ENCODE results near the gene POR.

The POR gene

GRCh38 chr7:75916685-75917634, 2.0 kb downstream of the POR start:
- DNase-seq, result no peak

- DNase-seq, result peak; percentile 28
Measured at GRCh38 chr7:75920431-75921161, 5.6 kb downstream of the POR start.

- no peak for DNase-seq
Measured at GRCh38 chr7:75921479-75921878, 6.5 kb downstream of the POR start.

GRCh38 chr7:75922966-75923603, 8.1 kb downstream of the POR start:
- no peak for DNase-seq

- DNase-seq, result no peak
Measured at GRCh38 chr7:75924256-75924655, 9.3 kb downstream of the POR start.

DNA sequence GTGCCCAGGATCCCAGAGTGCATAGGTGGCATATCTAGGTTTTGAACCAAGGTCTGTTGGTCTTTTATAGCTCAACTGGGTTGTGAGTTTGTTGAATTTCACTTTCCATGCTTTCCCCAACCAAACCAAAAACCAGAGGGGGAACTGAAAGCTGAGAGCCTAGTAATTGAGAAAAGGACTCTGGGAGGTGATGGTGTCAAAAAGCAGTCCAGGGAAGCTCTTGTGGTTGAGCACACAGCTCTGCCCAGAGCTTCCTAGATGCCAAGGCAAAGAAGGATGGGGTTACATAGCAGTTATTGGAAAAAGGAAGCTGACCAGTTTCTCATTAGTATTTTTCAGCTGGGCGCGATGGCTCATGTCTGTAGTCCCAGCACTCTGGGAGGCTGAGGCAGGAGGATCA, 9.9 kb downstream of the POR start:
- DNase-seq, result no peak

DNA sequence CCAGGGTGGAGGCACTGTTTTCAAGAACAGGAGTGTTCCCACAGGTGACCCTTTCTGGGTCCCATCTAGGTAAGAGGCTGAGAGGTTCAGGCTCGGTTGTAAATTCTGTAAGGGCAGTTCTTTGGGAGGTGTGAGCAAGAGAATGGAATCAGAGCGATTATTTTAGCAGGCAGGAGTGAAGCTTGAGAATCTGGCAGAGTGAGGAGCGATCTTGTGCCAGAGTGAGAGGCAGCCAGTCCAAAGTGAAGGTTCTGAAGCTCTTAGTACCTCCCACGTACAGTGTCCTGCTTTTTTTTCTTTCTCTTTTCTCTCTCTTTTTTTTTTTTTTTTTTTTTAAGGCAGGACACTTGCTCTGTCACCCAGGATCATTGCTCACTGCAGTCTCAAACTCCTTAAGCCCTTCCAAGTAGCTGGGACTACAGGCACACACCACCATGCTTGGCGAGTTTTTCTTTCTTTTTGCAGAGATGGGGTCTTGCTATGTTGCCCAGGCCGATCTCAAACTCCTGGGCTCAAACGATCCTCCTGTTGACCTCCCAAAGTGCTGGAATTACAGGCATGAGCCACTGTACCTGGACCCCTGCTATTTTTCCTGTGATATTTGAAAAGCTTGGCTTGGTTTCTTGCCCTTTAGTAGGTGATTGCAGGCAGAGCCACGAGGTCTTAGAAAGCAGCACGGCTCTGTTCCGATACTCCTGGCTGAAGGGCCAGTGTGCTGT, 10.9 kb downstream of the POR start:
- DNase-seq, result no peak

GRCh38 chr7:75928568-75928914, 13.6 kb downstream of the POR start:
- peak; percentile 7 for DNase-seq

GRCh38 chr7:75931680-75932079, 16.7 kb downstream of the POR start:
- DNase-seq, result no peak

DNA sequence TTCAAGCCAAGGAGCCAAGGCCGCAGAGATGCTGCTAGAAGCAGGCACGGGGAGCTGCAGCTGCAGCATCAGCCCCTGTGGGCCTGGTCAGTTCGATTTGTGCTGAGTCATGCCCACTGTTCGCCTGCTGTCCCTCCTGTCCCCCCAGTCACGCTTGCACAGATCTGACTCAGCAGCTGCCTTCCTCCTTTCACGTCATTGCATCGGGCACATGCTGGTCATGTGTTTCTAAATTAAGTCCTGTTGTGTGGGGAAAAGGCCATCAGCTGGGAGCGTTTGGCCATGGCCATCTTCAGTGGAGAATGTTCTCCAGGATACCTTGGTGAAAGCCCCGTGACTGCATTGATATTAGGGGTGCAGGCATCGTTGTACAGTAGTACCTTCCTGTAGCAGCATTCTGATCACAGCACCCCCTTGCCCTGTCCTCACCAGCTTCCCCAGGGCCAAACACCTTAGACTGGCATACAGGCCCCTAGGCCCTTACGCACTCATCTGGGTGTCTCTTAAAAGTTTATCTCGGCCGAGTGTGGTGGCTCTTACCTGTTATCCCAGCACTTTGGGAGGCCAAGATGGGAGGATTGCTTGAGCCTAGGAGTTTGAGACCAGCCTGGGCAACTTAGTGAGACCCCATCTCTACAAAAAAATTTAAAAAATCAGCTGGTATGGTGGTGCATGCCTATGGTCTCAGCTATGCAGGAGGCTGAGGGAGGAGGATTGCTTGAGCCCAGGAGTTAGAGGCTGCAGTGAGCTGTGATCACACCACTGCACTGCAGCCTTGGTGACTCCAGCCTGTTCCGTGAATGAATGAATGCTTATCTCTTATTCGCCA, 23.2 kb downstream of the POR start:
- DNase-seq, result no peak

- DNase-seq, result no peak
Measured at GRCh38 chr7:75938921-75939320, 24.0 kb downstream of the POR start.

DNA sequence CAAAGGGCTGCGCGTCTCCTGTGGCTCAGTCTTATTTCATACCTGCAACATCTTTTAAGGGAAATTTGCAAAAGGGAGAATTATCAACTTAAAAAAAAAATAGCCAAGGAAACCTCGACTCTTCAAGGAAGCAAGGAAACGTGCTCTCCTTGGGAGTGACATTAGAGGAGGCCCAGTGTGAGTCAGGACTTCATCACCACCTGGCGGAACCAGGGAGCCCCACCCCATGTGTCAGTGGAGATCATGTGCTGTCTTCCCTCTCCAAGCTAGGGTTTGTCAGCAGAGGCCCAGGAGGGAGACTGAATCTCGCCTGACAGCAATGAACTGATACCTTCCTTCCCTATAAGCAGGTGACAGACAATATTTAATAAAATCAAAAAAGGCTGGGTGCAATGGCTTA, 28.9 kb downstream of the POR start:
- DNase-seq, result no peak

- no peak for DNase-seq
Measured at GRCh38 chr7:75944507-75944906, 29.6 kb downstream of the POR start.

GRCh38 chr7:75945297-75946168, 30.6 kb downstream of the POR start:
- no peak for DNase-seq

DNA sequence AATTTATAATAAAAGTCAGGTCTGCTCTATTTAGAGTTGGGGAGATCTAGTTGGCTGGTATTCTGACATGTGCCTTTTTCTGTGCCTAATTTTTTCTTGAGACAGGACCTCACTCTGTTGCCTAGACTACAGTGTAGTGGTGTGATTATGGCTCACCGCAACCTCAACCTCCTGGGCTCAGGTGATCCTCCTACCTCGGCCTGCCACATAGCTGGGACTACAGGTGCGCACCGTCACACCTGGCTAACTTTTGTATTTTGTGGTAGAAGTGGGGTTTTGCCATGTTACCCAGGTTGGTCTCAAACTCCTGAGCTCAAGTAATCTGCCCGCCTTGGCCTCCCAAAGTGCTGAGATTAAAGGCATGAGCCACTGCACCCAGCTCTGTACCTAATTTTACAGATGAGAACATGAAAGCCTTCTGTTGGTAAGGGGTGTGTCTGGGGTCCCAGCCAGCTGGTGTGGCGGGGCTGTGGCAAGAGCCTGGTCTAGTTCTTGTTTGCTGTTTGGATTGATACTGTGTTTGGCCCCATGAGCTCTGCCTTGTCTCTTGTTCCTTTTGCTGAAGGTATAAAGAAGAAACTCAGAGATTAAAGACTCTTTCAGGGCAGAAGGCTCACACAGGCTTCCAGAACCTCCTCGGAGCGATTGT, 31.4 kb downstream of the POR start:
- no peak for DNase-seq

DNA sequence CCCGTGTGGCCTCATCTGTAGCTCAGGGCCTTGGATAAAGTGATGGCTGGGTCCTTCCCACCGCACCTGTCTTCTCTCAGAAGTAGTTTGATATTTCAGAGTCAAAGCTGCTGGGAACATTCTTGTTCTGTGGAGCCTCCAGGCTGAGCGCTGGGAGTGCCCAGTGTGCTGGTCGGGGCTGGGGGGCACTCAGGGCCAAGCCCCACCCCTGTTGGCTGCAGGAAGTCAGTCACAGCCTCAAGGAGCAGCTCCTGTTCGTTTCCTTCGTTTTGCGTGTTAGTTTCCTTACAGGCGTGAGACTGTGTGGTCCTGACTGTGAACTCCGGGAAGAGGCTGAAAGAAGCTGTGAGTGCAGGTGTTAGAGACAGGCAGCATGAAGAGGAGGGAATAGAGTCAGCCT, 33.2 kb downstream of the POR start:
- no peak for DNase-seq

GRCh38 chr7:75950111-75950681, 35.2 kb downstream of the POR start:
- DNase-seq, result no peak

GRCh38 chr7:75951506-75951905, 36.6 kb downstream of the POR start:
- DNase-seq, result no peak

GRCh38 chr7:75953431-75953830, 38.5 kb downstream of the POR start:
- no peak for DNase-seq

DNA sequence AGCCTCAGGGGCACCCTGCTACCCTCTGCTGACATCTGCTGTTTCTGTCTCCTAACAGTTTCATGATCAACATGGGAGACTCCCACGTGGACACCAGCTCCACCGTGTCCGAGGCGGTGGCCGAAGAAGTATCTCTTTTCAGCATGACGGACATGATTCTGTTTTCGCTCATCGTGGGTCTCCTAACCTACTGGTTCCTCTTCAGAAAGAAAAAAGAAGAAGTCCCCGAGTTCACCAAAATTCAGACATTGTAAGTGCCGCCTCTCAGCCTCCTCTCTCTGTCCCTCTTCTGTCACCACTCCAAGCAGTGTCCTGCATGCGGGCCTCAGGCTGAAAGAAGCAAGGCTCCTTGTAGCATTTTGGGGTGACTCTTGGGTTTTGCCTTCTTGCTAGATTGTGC, 39.0 kb downstream of the POR start:
- DNase-seq, result no peak

All from activated naive CD4-positive, alpha-beta T cell treated with Interleukin-2 at 50 U/mL for 16 hours (primary cell).